ENCODE results near the gene NRSN2.
A peak's percentile ranks its signal among the peaks of the same experiment; 100 is the strongest.
"Not testable (repeated sequence)": the region's sequence is repeated elsewhere in the genome, so short reads cannot be mapped to it uniquely, and the experiment has no call there.

The NRSN2 gene

GRCh38 chr20:334578-334977, 12.3 kb upstream of the NRSN2 start:
- ChIA-PET POLR2A (interaction anchor here (0.7 to 1.9 kb wide), 2 partner anchors 13 to 33 kb away, joined by 3 to 5 read pairs; partner anchors contain the start of gene NRSN2), CTCF (no interaction called here)
- TF ChIP-seq FOXK2 (IDR thresholded peaks at IDR 0.05) (no peak), BHLHE40 (IDR thresholded peaks at IDR 0.05; ENCODE audit: borderline replicate concordance) (no peak), ELF4 (IDR thresholded peaks at IDR 0.05) (no peak), HDGF (IDR thresholded peaks at IDR 0.05; ENCODE audit: borderline replicate concordance) (no peak), SP1 (IDR thresholded peaks at IDR 0.05) (no peak), CTBP1 (IDR thresholded peaks at IDR 0.05; ENCODE audit: borderline replicate concordance) (no peak), L3MBTL2 (conservative IDR thresholded peaks at IDR 0.05) (no peak), SUZ12 (IDR thresholded peaks at IDR 0.05) (no peak), ARNT (IDR thresholded peaks at IDR 0.05) (no peak), FOXM1 (IDR thresholded peaks at IDR 0.05; ENCODE audit: borderline replicate concordance) (no peak), TARDBP (IDR thresholded peaks at IDR 0.05) (no peak), ZNF384 (IDR thresholded peaks at IDR 0.05) (no peak), NFRKB (IDR thresholded peaks at IDR 0.05) (no peak), FOXA1 (IDR thresholded peaks at IDR 0.05) (no peak), LEF1 (IDR thresholded peaks at IDR 0.05; ENCODE audit: borderline replicate concordance) (no peak)
- TF ChIP-seq, protein P1, sequence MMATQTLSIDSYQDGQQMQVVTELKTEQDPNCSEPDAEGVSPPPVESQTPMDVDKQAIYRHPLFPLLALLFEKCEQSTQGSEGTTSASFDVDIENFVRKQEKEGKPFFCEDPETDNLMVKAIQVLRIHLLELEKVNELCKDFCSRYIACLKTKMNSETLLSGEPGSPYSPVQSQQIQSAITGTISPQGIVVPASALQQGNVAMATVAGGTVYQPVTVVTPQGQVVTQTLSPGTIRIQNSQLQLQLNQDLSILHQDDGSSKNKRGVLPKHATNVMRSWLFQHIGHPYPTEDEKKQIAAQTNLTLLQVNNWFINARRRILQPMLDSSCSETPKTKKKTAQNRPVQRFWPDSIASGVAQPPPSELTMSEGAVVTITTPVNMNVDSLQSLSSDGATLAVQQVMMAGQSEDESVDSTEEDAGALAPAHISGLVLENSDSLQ (IDR thresholded peaks at IDR 0.05): no peak
- DNase-seq (ENCODE audit: extremely low spot score): no peak

DNA sequence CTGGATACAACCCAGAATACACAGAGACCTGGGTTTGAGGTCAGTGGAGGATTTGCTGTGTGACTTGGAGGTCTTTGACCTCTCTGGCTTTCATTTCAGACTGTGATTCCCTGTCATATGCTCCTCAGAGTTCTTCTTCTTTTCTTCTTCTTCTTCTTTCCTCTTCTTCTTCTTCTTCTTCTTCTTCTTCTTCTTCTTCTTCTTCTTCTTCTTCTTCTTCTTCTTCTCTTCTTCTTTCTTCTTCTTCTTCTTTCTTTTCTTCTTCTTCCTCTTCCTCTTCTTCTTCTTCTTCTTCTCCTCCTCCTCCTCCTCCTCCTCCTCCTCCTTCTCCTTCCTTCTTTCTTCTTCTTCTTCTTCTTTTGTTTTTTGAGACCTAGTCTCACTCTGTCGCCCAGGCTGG, 10.9 kb upstream of the NRSN2 start:
- POLR2A ChIA-PET: interaction anchor here (2.2 kb wide), 1 partner anchor 11 kb away, joined by 9 read pairs; the partner anchor contains the start of gene NRSN2
- DNase-seq (ENCODE audit: extremely low spot score): not testable (repeated sequence)
- CTCF ChIA-PET: interaction anchor here (1.3 kb wide), 1 partner anchor 39 kb away, joined by 4 read pairs; the partner anchor contains the start of gene ZCCHC3

DNA sequence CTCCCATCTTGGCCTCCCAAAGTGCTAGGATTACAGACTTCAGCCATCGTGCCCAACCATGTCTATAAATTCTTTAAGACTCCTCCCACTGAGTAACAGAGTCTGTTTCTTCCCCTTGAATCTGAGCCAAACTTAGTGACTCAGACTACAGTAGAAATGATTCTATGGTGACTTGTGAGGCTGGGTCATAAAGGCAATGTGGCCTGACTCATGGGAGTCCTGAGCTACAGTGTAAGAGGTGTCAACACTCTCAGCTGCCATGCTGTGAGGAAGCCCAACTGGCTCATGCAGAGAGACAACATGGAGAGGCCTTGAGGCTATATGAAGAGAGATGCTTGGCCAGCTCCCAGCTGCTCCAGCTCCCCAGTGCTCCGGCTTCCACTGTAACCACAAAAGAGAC, 5.2 kb upstream of the NRSN2 start:
- POLR2A ChIA-PET: interaction anchor here (1.2 kb wide), 1 partner anchor 9 kb away, joined by 3 read pairs; no protein-coding TSS in a partner anchor
- no peak for DNase-seq (ENCODE audit: extremely low spot score)
- TF ChIP-seq NFRKB (IDR thresholded peaks at IDR 0.05) (no peak), SUZ12 (IDR thresholded peaks at IDR 0.05) (no peak), FOXM1 (IDR thresholded peaks at IDR 0.05; ENCODE audit: borderline replicate concordance) (no peak), SP1 (IDR thresholded peaks at IDR 0.05) (no peak), L3MBTL2 (conservative IDR thresholded peaks at IDR 0.05) (peak; percentile 40; the same call in 1 of the 2 replicates), CTBP1 (IDR thresholded peaks at IDR 0.05; ENCODE audit: borderline replicate concordance) (no peak), BHLHE40 (IDR thresholded peaks at IDR 0.05; ENCODE audit: borderline replicate concordance) (no peak)
- CTCF ChIA-PET: no interaction called here

- ChIA-PET POLR2A (no interaction called here), CTCF (no interaction called here)
- DNase-seq (ENCODE audit: extremely low spot score): no peak
- no peak for TF ChIP-seq TARDBP (IDR thresholded peaks at IDR 0.05)
- TF ChIP-seq FOXM1 (IDR thresholded peaks at IDR 0.05; ENCODE audit: borderline replicate concordance): no peak
- no peak for TF ChIP-seq L3MBTL2 (conservative IDR thresholded peaks at IDR 0.05)
- no peak for TF ChIP-seq FOXA1 (IDR thresholded peaks at IDR 0.05)
- no peak for TF ChIP-seq HDGF (IDR thresholded peaks at IDR 0.05; ENCODE audit: borderline replicate concordance)
- TF ChIP-seq BHLHE40 (IDR thresholded peaks at IDR 0.05; ENCODE audit: borderline replicate concordance): no peak
- no peak for TF ChIP-seq CTBP1 (IDR thresholded peaks at IDR 0.05; ENCODE audit: borderline replicate concordance)
- TF ChIP-seq SP1 (IDR thresholded peaks at IDR 0.05): no peak
- no peak for TF ChIP-seq ARNT (IDR thresholded peaks at IDR 0.05)
- TF ChIP-seq, protein P1 (IDR thresholded peaks at IDR 0.05): no peak
- TF ChIP-seq NFRKB (IDR thresholded peaks at IDR 0.05): no peak
- TF ChIP-seq ELF4 (IDR thresholded peaks at IDR 0.05): no peak
- TF ChIP-seq FOXK2 (IDR thresholded peaks at IDR 0.05): no peak
- TF ChIP-seq LEF1 (IDR thresholded peaks at IDR 0.05; ENCODE audit: borderline replicate concordance): no peak
- TF ChIP-seq ZNF384 (IDR thresholded peaks at IDR 0.05): no peak
- no peak for TF ChIP-seq SUZ12 (IDR thresholded peaks at IDR 0.05)
Observed at GRCh38 chr20:343107-343506, 3.8 kb upstream of the NRSN2 start.

- no peak for DNase-seq (ENCODE audit: extremely low spot score)
- TF ChIP-seq FOXM1 (IDR thresholded peaks at IDR 0.05; ENCODE audit: borderline replicate concordance): no peak
- TF ChIP-seq ELF4 (IDR thresholded peaks at IDR 0.05): no peak
- no peak for TF ChIP-seq HDGF (IDR thresholded peaks at IDR 0.05; ENCODE audit: borderline replicate concordance)
- no peak for TF ChIP-seq TARDBP (IDR thresholded peaks at IDR 0.05)
- TF ChIP-seq FOXA1 (IDR thresholded peaks at IDR 0.05): no peak
- TF ChIP-seq L3MBTL2 (conservative IDR thresholded peaks at IDR 0.05): no peak
- CTCF ChIA-PET: interaction anchor here (0.8 to 3.4 kb wide), 2 partner anchors 16 to 85 kb away, joined by 3 to 24 read pairs; no protein-coding TSS in a partner anchor
- POLR2A ChIA-PET: interaction anchor here (0.9 to 3.9 kb wide), 7 partner anchors 9 to 48 kb away, joined by 3 to 29 read pairs (median 5); no protein-coding TSS in a partner anchor
Observed at GRCh38 chr20:346033-346639, 775 bp upstream of the NRSN2 start.

- CTCF ChIA-PET: interaction anchor here (3.4 kb wide), 1 partner anchor 17 kb away, joined by 24 read pairs; no protein-coding TSS in a partner anchor
- DNase-seq (ENCODE audit: extremely low spot score): no peak
- POLR2A ChIA-PET: interaction anchor here (0.6 to 3.9 kb wide), 11 partner anchors 9 to 81 kb away, joined by 3 to 29 read pairs (median 7); partner anchors contain the start of gene SOX12
- no peak for TF ChIP-seq CTBP1 (IDR thresholded peaks at IDR 0.05; ENCODE audit: borderline replicate concordance)
- peak; percentile 81 for TF ChIP-seq L3MBTL2 (conservative IDR thresholded peaks at IDR 0.05)
Observed at GRCh38 chr20:347317-347639, 367 bp downstream of the NRSN2 start.

Measured in HEK293T (cell line).